Subcutaneous adipose tissue (tissue), 4 donors: Measurements from ENCODE around the gene AUNIP. TPM values are rescaled to one million over a fixed set of nuclear protein-coding genes. Genes with fewer than 3 reads are reported as not detected.

Experiments used
- total RNA-seq, 4 donors: library from RNA; depleted of rRNA; stranded (reverse); fragments of >200 nt; gene quantifications; one replicate each; pipeline ENCODE4 v1.1.0, GENCODE V29; 2016
- TF ChIP-seq, protein P1 (sequence below): fragments of 450-650 bp; IDR thresholded peaks from one replicate; pipeline ENCODE4 v1.5.1; 2016; ENCODE audit warnings: low read depth, mild to moderate bottlenecking, control low read depth, antibody characterized with exemption, moderate library complexity

Gene AUNIP
- total RNA-seq, 4 donors from 2014 or later = 1.9 TPM; not detected in 3

DNA sequence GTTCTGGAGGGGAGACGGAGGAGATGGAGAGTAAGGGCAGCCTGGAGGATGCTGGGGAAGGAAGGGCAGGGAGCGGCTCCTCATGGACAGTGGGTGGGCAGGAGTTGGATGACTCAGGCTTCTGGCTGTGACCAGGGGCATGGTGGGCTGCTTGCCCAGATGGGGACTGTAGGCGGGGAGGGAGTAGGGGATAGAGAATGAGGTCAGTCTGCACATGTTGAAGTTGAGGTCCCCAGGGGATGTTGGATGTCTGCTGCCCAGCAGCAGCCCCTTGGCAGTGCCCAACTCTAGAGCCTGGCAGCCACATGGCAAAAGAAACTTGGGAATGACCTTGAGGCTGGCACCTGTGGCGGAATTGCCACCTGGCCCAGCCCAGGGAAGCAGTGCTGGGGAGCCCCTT, 52.8 kb downstream of the AUNIP start:
- TF ChIP-seq, protein P1, sequence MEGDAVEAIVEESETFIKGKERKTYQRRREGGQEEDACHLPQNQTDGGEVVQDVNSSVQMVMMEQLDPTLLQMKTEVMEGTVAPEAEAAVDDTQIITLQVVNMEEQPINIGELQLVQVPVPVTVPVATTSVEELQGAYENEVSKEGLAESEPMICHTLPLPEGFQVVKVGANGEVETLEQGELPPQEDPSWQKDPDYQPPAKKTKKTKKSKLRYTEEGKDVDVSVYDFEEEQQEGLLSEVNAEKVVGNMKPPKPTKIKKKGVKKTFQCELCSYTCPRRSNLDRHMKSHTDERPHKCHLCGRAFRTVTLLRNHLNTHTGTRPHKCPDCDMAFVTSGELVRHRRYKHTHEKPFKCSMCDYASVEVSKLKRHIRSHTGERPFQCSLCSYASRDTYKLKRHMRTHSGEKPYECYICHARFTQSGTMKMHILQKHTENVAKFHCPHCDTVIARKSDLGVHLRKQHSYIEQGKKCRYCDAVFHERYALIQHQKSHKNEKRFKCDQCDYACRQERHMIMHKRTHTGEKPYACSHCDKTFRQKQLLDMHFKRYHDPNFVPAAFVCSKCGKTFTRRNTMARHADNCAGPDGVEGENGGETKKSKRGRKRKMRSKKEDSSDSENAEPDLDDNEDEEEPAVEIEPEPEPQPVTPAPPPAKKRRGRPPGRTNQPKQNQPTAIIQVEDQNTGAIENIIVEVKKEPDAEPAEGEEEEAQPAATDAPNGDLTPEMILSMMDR = no peak

DNA sequence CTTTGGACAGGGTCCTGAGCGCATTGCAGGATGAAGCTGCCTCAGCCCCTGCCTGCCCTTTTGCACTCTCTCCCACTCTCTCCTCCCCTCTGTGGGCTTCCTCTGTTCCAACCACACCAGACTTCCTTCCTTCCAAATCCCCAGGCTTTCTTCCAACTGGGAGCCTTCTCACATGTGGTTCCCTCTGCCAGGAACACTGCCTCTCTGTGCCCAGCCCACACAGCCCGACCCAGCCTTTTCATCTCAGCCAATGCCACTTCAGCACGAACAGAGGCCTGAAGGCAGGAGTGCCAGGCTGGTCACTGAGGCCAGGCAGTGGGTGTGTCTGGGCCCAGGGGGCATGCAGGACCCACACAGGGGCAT, 53.4 kb downstream of the AUNIP start:
- TF ChIP-seq, protein P1 = no peak

DNA sequence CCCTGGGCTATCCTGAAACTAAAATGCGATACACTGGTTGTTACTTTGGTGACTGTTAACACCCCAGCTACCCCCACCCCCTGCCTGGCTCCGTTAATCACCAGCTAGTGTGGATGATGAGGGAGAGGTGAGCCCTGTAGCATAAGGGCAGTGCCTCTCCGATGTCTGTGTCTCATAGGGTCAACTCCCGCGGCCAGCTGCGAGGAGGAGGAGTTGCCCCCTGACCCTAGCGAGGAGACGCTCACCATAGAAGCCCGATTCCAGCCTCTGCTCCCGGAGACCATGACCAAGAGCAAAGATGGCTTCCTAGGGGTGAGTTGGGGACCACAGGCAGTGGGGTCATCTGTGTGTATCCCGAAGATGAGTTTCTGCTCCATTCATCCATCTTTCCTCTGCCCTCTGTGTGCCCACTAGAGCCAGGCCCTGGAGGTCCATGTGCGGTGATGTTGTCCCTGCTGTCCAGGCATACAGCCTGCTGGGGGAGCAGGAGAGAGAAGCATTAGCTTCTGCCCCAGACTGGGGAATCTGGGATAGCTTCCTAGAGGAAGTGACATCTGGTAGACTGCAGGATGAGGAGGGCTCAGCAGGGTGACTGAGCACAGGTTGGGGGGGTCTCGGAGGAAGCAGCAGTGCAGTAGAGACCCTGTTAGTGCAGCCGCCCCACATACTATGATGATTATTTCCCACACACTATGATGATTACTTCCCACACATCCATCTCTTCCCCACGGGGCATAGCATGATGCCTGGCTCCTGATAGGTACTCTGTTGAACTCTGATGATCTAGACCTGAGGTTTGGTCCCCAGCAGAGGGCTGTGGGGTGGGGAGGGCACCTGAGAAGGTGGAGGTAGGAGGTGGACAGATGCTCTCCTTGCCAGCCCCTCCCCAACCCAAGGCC, 54.0 kb downstream of the AUNIP start:
- TF ChIP-seq, protein P1 = no peak

DNA sequence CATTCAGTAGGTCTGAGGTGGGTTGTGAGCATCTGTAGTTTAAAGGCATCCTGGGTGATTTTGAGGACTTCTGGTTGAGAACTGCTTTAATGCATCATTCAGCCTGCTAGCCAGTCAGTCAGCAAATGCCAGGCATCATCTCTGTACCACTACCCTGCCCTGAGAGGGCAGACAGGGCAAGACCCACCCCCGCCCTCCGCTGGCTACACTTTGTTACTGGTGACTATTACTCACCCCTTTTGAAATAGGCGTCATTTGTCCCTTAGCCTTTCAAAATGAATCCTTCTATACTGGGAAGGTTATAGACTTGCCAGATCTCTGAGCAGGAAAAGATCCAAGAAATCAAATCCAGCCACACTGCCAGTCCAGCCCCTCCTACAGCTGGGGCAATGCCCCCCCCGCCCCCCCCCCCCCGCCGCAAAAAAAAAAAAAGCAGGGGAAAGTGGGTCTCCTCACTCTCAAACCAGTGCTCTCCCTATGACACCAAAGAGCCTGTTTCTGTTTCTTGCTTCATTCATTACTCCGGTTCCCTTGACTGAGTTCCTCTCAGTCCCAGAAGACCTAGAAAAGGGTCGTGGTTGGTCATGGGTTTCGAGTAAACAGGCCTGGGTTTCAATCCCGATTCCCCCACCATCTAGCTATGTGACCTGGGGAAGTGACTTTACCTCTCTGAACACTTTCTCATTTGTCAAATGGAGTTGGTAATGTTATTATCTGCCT, 54.9 kb downstream of the AUNIP start:
- TF ChIP-seq, protein P1 = no peak

DNA sequence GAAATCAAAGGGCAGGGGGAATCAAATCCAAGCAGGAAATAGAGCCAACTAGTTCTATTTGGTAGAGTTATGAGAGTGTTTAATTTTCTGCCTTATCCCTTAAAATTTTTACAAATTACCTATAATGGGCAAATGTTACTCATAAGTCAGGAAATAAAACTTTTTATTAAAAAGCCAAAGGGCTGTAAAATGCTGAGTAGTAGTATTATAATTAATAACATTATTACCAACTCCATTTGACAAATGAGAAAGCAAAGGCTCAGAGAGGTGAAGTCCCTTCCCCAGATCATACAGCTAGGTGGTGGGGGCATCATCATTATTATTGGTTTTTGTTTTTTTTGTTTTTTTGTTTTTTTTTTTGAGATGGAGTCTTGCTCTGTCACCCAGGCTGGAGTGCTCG, 55.9 kb downstream of the AUNIP start:
- TF ChIP-seq, protein P1 = no peak

DNA sequence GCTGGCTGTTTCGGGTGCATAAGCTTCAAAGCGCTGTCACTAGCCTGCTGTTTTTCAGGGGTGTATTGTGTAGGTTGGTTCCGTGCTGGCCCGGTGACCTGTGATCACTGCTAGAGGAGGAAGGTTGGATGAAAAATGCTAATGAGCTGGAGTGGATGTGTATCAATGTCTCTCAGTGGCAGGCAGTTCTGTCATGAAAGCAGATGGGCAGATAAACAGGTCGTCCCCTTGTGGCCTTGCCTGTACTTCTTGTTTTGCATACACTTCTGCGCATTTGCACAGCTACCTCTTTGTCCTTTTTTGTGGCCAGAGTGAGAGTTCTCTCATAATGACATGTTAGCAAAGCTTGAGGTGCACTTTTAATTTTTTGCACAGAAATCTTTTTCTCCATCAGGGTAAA, 56.3 kb downstream of the AUNIP start:
- TF ChIP-seq, protein P1 = no peak

DNA sequence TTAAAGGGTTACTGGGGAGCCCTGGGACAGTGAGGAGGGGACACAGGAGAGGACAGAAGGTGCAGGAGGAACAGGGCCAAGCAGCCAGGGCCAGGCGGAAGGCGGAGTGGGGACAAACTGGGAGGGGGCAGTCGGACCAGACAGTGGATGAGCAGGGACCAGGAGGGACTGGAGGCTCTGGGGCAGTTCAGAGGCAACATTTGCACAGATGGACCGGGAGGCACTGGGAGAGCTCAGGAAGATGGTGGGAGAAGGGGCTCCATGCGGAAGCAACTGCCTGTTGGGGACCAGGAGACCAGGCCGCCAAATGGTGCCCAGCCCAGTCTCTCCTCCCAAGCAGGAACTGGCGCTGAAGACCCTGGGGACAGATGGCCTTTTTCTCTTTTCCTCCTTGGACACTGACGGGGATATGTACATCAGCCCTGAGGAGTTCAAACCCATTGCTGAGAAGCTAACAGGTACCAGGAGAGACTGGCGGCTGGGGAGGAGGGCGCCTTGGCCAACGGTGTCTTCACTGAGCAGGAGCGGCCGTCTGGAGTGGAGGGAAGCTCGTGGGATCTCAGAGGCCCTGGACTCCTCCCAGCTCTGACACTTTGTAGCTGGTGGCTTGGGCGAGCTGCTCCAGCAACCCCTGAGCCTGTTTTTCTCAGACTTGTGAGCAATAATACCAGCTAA, 58.4 kb downstream of the AUNIP start:
- TF ChIP-seq, protein P1 = no peak
